ENCODE data around the gene CCDC171. TPM values are rescaled to one million over a fixed set of nuclear protein-coding genes. Genes with fewer than 3 reads are reported as not detected.

CCDC171 gene
- total and polyA plus RNA-seq, 10 of the 15 experiments (the other 5 are each of a cell fraction or from before 2014, with no cell fraction given): 1.00 to 7.2 (median 2.8) TPM

- TF ChIP-seq REST (IDR thresholded peaks at IDR 0.05; ENCODE audit: low read depth, low read length): no peak
- TF ChIP-seq KDM1A (IDR thresholded peaks at IDR 0.05; ENCODE audit: borderline replicate concordance): no peak
- TF ChIP-seq USF1 (IDR thresholded peaks at IDR 0.05; ENCODE audit: borderline replicate concordance, extremely low read length, insufficient read depth, low read depth, low read length): no peak
These were observed 144.1 kb downstream of the CCDC171 start (continued) for GRCh38 chr9:15696979-15697378.

GRCh38 chr9:15697446-15697851 is 144.6 kb downstream of the CCDC171 start:
- ChIA-PET POLR2A (no interaction called here), SMC1A (ENCODE audit: uncharacterized antibody, unreplicated experiment) (interaction anchor here (1.5 kb wide), 1 partner anchor 9 kb away, joined by 3 read pairs; no protein-coding TSS in a partner anchor), RAD21 (ENCODE audit: unreplicated experiment) (no interaction called here), CTCF (no interaction called here)
- no peaks in the 10 kb centered on the region for H3K4me1 ChIP-seq (ENCODE audit: control insufficient read depth, insufficient read depth, low read length)
- no peak overlapping the region for H2AFZ ChIP-seq (ENCODE audit: control insufficient read depth, low read depth, low read length)
- FAIRE-seq (no peak), ATAC-seq (no peak), DNase-seq (ENCODE audit: low read depth, low spot score) (no peak)
- no peaks in the 10 kb centered on the region for H4K20me1 ChIP-seq (ENCODE audit: control insufficient read depth, insufficient read depth)
- no peaks in the 10 kb centered on the region for H3K9me3 ChIP-seq (replicated peaks; ENCODE audit: control insufficient read depth, insufficient read depth, low read length)
- 91% methylated on average over 2 of the region's 2 CpGs for WGBS (ENCODE audit: insufficient coverage, insufficient replicate concordance, low lambda C conversion rate, missing lambda C conversion rate)
- H3K79me2 ChIP-seq (ENCODE audit: control insufficient read depth, insufficient read depth, low read length): no peaks in the 10 kb centered on the region
- no peaks in the 10 kb centered on the region for H3K36me3 ChIP-seq (ENCODE audit: control insufficient read depth in 2 of 2, insufficient read depth in 2 of 2, low read length in 1 of 2)
- intact Hi-C loops (cut with micrococcal nuclease; ENCODE audit: unreplicated experiment): no loop called here
- no peak overlapping the region for H3K27ac ChIP-seq (ENCODE audit: control insufficient read depth, insufficient read depth)
- no peak overlapping the region for H3K4me2 ChIP-seq (ENCODE audit: control insufficient read depth, insufficient read depth)
- H3K4me3 ChIP-seq: no peak overlapping the region
- H3K9ac ChIP-seq (ENCODE audit: control insufficient read depth, insufficient read depth, low read length): no peak overlapping the region
- in situ Hi-C loops (cut with MboI): no loop called here
- BruUV-seq (replicated peaks): no TSS peak
- no peaks in the 10 kb centered on the region for H3K27me3 ChIP-seq (replicated peaks in 1 of 2; ENCODE audit: control insufficient read depth in 2 of 2, insufficient read depth in 2 of 2, low read length in 1 of 2)
- TF ChIP-seq RCOR1 (conservative IDR thresholded peaks at IDR 0.05; ENCODE audit: low read depth, low read length) (no peak), TCF12 (IDR thresholded peaks at IDR 0.05; ENCODE audit: low read depth, low read length) (no peak), ZBTB40 (IDR thresholded peaks at IDR 0.05; ENCODE audit: borderline replicate concordance) (no peak), WRNIP1 (IDR thresholded peaks at IDR 0.05; ENCODE audit: borderline replicate concordance, low read depth, low read length) (no peak), KAT2A (conservative IDR thresholded peaks at IDR 0.05; ENCODE audit: control insufficient read depth, low read depth, low read length) (no peak), EP300 (IDR thresholded peaks at IDR 0.05; ENCODE audit: borderline replicate concordance in 1 of 2, control insufficient read depth in 1 of 2, low read depth in 2 of 2, low read length in 2 of 2) (no peak), BCL11A (IDR thresholded peaks at IDR 0.05; ENCODE audit: low read depth, low read length) (no peak), STAT3 (IDR thresholded peaks at IDR 0.05; ENCODE audit: low read depth, low read length) (no peak), ZZZ3 (IDR thresholded peaks at IDR 0.05; ENCODE audit: control insufficient read depth, insufficient read length, low read depth) (no peak), GABPA (IDR thresholded peaks at IDR 0.05; ENCODE audit: low read depth) (no peak), POLR2AphosphoS2 (IDR thresholded peaks at IDR 0.05; ENCODE audit: low read depth, low read length) (no peak), CBX3 (IDR thresholded peaks at IDR 0.05; ENCODE audit: borderline replicate concordance, low read depth) (no peak)

All from GM12878 (cell line).